H1 (cell line): ENCODE results near the gene ZNF641. TPM values are rescaled to one million over a fixed set of nuclear protein-coding genes. Genes with fewer than 3 reads are reported as not detected.

ENCODE experiments used
- BRCA1 ChIP-seq: IDR thresholded peaks from 2 replicates; pipeline ENCODE4 v1.6.1; 2012; ENCODE audit warnings: low read depth, low read length, improper control_type of control experiment
- CBX5 ChIP-seq: fragments of 300-800, 300-1000 bp; sonication (generic); IDR thresholded peaks from 2 replicates; pipeline ENCODE4 v1.7.1; 2016; ENCODE audit warnings: antibody characterized with exemption, low read length, low read depth
- FOSL1 ChIP-seq: IDR thresholded peaks from 2 replicates; pipeline ENCODE4 v1.6.1; 2011; ENCODE audit warnings: mild to moderate bottlenecking, low read depth, low read length, moderate library complexity; ENCODE audit not compliant: insufficient read depth
- GABPA ChIP-seq: IDR thresholded peaks from 2 replicates; pipeline ENCODE4 v1.6.1; 2011; ENCODE audit warnings: mild to moderate bottlenecking, low read length, moderate library complexity, borderline replicate concordance; ENCODE audit not compliant: insufficient read depth
- GTF2F1 ChIP-seq: IDR thresholded peaks from 2 replicates; pipeline ENCODE4 v1.6.1; 2012; ENCODE audit warnings: low read depth, low read length, improper control_type of control experiment, borderline replicate concordance
- HDAC2 ChIP-seq, 2 experiments: fragments of 300-600 bp in 1 of 2; sonication (generic) in 1 of 2; IDR thresholded peaks; 2 replicates each; pipeline ENCODE4 v1.6.1; 2011 to 2012; ENCODE audit warnings: low read depth in 2 of 2, low read length in 2 of 2, mild to moderate bottlenecking in 2 of 2, moderate library complexity in 2 of 2, borderline replicate concordance in 1 of 2, inconsistent platforms in 1 of 2
- HDAC6 ChIP-seq: IDR thresholded peaks from one replicate; pipeline ENCODE4 v1.7.1; 2012; ENCODE audit warnings: low read depth, mild to moderate bottlenecking, inconsistent platforms, low read length, moderate library complexity
- JUN ChIP-seq: IDR thresholded peaks from 2 replicates; pipeline ENCODE4 v1.6.1; 2011; ENCODE audit warnings: low read depth, mild to moderate bottlenecking, improper control_type of control experiment, low read length
- KDM5A ChIP-seq: fragments of 200-600 bp; IDR thresholded peaks from 2 replicates; pipeline ENCODE4 v1.7.1; 2012; ENCODE audit warnings: mild to moderate bottlenecking, low read length, inconsistent platforms, mixed read lengths
- MAFK ChIP-seq: IDR thresholded peaks from 2 replicates; pipeline ENCODE4 v1.6.1; 2012; ENCODE audit warnings: low read depth, mild to moderate bottlenecking, improper control_type of control experiment, low read length
- POU5F1 ChIP-seq: IDR thresholded peaks from 2 replicates; pipeline ENCODE4 v1.6.1; 2011; ENCODE audit warnings: low read depth, mild to moderate bottlenecking, low read length, moderate library complexity
- RAD21 ChIP-seq, 2 experiments: IDR thresholded peaks in 1 of 2; conservative IDR thresholded peaks in 1 of 2; 2 replicates each; pipeline ENCODE4 v1.6.1; 2011; ENCODE audit warnings: low read depth in 2 of 2, low read length in 2 of 2, improper control_type of control experiment in 1 of 2, inconsistent platforms in 1 of 2, mild to moderate bottlenecking in 1 of 2, moderate library complexity in 1 of 2
- RBBP5 ChIP-seq: IDR thresholded peaks from 2 replicates; pipeline ENCODE4 v1.7.1; 2012; ENCODE audit warnings: low read depth, mild to moderate bottlenecking, inconsistent platforms, low read length, moderate library complexity, borderline replicate concordance
- RFX5 ChIP-seq: IDR thresholded peaks from 2 replicates; pipeline ENCODE4 v1.6.1; 2011; ENCODE audit warnings: low read depth, low read length, improper control_type of control experiment, borderline replicate concordance
- RNF2 ChIP-seq: fragments of 200-900, 300-1000 bp; sonication (generic); IDR thresholded peaks from 2 replicates; pipeline ENCODE4 v1.7.1; 2016; ENCODE audit warnings: borderline replicate concordance, low read depth, mild to moderate bottlenecking, antibody characterized with exemption, low read length; ENCODE audit not compliant: poor library complexity, severe bottlenecking; ENCODE audit errors: missing control alignments
- SIRT6 ChIP-seq: IDR thresholded peaks from one replicate; pipeline ENCODE4 v1.7.1; 2012; ENCODE audit warnings: low read length, inconsistent platforms
- TAF1 ChIP-seq: IDR thresholded peaks from 2 replicates; pipeline ENCODE4 v1.6.1; 2011; ENCODE audit warnings: mild to moderate bottlenecking, low read depth, low read length
- TAF7 ChIP-seq: optimal IDR thresholded peaks from 2 replicates; pipeline ENCODE3; 2011; ENCODE audit warnings: low read depth, mild to moderate bottlenecking, inconsistent platforms, low read length, moderate library complexity, borderline replicate concordance
- TCF12 ChIP-seq: IDR thresholded peaks from 2 replicates; pipeline ENCODE4 v1.6.1; 2011; ENCODE audit warnings: low read depth, mild to moderate bottlenecking, low read length
- TEAD4 ChIP-seq: IDR thresholded peaks from 2 replicates; pipeline ENCODE4 v1.6.1; 2012; ENCODE audit warnings: low read depth, low read length, inconsistent platforms, mixed read lengths
- polyA plus RNA-seq, 7 experiments: library from polyadenylated mRNA; depleted of rRNA in 3 of 7; stranded (reverse) in 5 of 7; unstranded in 2 of 7; fragments of >200 nt in 5 of 7; fragments of 200-250 nt in 2 of 7; gene quantifications; 1 replicate in 5 of 7; 2 replicates in 1 of 7; 4 replicates in 1 of 7; pipeline versions ENCODE4 v1.2.1 to v1.2.3, GENCODE V29; 2011 to 2013; ENCODE audit warnings: missing spikeins in 2 of 7, mixed read lengths in 2 of 7
- total RNA-seq: library from RNA; stranded (reverse); fragmentation: NEBNext Ultra II Directional; extraction: Animal tissue kit (Norgen Biotek cat#: 25700); gene quantifications from 2 replicates; pipeline ENCODE4 v1.2.1, GENCODE V29; 2021
- TF ChIP-seq, protein P1 (sequence below): IDR thresholded peaks from 2 replicates; pipeline ENCODE4 v1.6.1; 2012; ENCODE audit warnings: low read length, inconsistent platforms

The ZNF641 gene
- total and polyA plus RNA-seq, 2 of the 8 experiments (the other 6 are each of a cell fraction or from before 2014, with no cell fraction given), result 2.4 to 6.2 TPM

DNA sequence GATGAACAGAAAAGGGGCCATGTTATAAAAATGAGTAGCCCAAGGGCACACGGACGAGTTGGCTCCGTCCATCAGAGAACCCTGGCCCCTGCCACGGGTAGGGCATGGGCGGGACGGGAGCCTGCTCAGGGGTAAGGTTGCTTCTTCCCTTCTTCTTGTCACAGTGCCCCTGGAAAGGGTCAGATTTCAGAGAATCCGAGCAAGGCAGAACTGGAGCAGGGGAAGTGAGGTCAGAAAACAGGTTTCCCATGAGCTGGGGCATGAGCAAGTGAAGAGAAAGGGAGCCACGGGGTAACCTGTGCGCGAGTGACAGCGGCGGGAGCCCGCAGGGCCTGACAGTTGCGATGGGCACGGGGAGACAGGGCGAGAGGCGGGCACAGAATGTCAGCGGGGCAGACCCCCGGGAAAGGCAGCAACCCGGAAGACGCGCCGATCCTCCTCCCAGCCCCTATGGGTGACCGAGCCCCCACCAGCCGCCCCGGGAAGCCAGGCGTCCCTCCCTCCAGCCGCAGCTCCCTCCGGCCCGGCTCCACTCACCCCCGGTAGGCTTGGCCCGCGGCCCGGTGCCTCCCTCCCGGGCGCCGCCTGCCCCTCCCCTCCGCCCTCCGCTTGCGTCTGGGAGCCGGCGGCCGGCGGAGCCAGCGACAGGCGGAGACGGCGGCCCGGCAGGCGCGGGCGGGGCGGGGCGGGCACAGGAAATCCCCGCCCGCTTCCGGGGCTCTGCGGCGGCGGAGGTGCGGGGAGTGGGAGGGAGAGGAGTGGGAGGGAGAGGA, at the start of gene ZNF641 (continued):
- 0 out of 2 replicates have a peak, but pooled peaks have one; percentile 44 for TF ChIP-seq RBBP5
- TF ChIP-seq TAF7, result no peak
- no peak for TF ChIP-seq RAD21 (IDR thresholded peaks at IDR 0.05 in 1 of 2, conservative IDR thresholded peaks at IDR 0.05 in 1 of 2; ENCODE audit: low read depth in 2 of 2, low read length in 2 of 2)
- no peak for TF ChIP-seq FOSL1
- TF ChIP-seq TCF12, result peak; percentile 50; the same call in 1 of the 2 replicates
- TF ChIP-seq KDM5A, result no peak
- no peak for TF ChIP-seq POU5F1
- no peak for TF ChIP-seq MAFK
- TF ChIP-seq HDAC2 (IDR thresholded peaks at IDR 0.05; ENCODE audit: borderline replicate concordance in 1 of 2, low read depth in 2 of 2, low read length in 2 of 2), result peak in 1 of 2 experiments; percentile 82; a peak in 1 of 4 replicates
- TF ChIP-seq CBX5, result no peak
- TF ChIP-seq TAF1, result peak; percentile 35; the same call in 1 of the 2 replicates
- TF ChIP-seq BRCA1, result no peak
- no peak for TF ChIP-seq TEAD4
- TF ChIP-seq GTF2F1, result no peak
- TF ChIP-seq, protein P1, sequence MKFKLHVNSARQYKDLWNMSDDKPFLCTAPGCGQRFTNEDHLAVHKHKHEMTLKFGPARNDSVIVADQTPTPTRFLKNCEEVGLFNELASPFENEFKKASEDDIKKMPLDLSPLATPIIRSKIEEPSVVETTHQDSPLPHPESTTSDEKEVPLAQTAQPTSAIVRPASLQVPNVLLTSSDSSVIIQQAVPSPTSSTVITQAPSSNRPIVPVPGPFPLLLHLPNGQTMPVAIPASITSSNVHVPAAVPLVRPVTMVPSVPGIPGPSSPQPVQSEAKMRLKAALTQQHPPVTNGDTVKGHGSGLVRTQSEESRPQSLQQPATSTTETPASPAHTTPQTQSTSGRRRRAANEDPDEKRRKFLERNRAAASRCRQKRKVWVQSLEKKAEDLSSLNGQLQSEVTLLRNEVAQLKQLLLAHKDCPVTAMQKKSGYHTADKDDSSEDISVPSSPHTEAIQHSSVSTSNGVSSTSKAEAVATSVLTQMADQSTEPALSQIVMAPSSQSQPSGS, result no peak
- no peak for TF ChIP-seq JUN
- TF ChIP-seq GABPA, result no peak
- no peak for TF ChIP-seq HDAC6
- no peak for TF ChIP-seq SIRT6
- no peak for TF ChIP-seq RNF2
- no peak for TF ChIP-seq RFX5
